HepG2 (cell line): Measurements from ENCODE around the gene GJA3. TPM values are rescaled to one million over a fixed set of nuclear protein-coding genes. Genes with fewer than 3 reads are reported as not detected.
A peak's percentile ranks its signal among the peaks of the same experiment; 100 is the strongest.

Experiments used
- ATAC-seq: fragments of 200-7000 bp; cut with Tn5 transposase; 3 replicates; pipeline ENCODE4 v1.9.1; 2020; ENCODE audit warnings: mild to moderate bottlenecking, moderate library complexity
- BruUV-seq: library from RNA; stranded (reverse); fragments of 400-500 nt; replicated peaks from 2 replicates; lab custom pipeline; 2021; lab: Mats Ljungman, UMichigan
- CTCF ChIA-PET: fragments of 300-600 bp; formaldehyde crosslinking; extraction: SDS; loops from one replicate; lab custom pipeline; 2021; ENCODE audit warnings: low total read pairs, inconsistent platforms, low intra/inter-chr PET ratio; lab: Yijun Ruan, JAX
- POLR2A ChIA-PET: fragments of 350-600 bp; sonication (Branson Sonifier 250); formaldehyde crosslinking; loops from one replicate; lab custom pipeline; 2020; ENCODE audit warnings: antibody characterized with exemption, inconsistent platforms; lab: Yijun Ruan, JAX
- DNase-seq: peaks from one replicate; pipeline ENCODE4 v3.0.0-alpha.2; 2015; ENCODE audit warnings: low spot score
- FAIRE-seq: peaks from 3 replicates; lab custom pipeline; 2011; peaks lifted over from hg19 to GRCh38; lab: Jason Lieb, UNC
- H2AFZ ChIP-seq: one replicate; pipeline ENCODE4 v1.6.1; 2011; ENCODE audit warnings: low read length, inconsistent platforms
- H3K27ac ChIP-seq: fragments of 300-600 bp; 3 replicates; pipeline ENCODE4 v1.8.0; 2011; ENCODE audit warnings: mixed run types, mild to moderate bottlenecking, mixed read lengths, low read length, inconsistent platforms; ENCODE audit not compliant: insufficient read depth; ENCODE audit errors: extremely low read length
- H3K27me3 ChIP-seq, 2 experiments: fragments of 200-600 bp in 1 of 2; 2 replicates in 1 of 2; 3 replicates in 1 of 2; pipeline versions ENCODE4 v1.6.0 to v1.8.0; 2011; ENCODE audit warnings: low read length in 2 of 2, mild to moderate bottlenecking in 2 of 2, moderate library complexity in 2 of 2, inconsistent platforms in 1 of 2; ENCODE audit not compliant: insufficient read depth in 2 of 2, control insufficient read depth in 1 of 2
- H3K36me3 ChIP-seq, 2 experiments: fragments of 200-600 bp in 1 of 2; replicated peaks in 1 of 2; 2 replicates in 1 of 2; 3 replicates in 1 of 2; pipeline versions ENCODE4 v1.5.1 to v1.8.0; 2011; ENCODE audit warnings: low read length in 2 of 2, inconsistent platforms in 1 of 2; ENCODE audit not compliant: insufficient read depth in 2 of 2, control insufficient read depth in 1 of 2
- H3K4me1 ChIP-seq: 2 replicates; pipeline ENCODE4 v1.5.1; 2012; ENCODE audit warnings: low read length, inconsistent platforms; ENCODE audit not compliant: insufficient read depth
- H3K4me2 ChIP-seq: 2 replicates; pipeline ENCODE4 v1.6.0; 2011; ENCODE audit warnings: low read depth, low read length, inconsistent platforms
- H3K4me3 ChIP-seq, 3 experiments: fragments of 200-600 bp in 1 of 3; sonication (generic), shearing (Covaris generic) in 1 of 3; replicated peaks in 1 of 3; 2 replicates each; pipeline ENCODE4 v1.5.1; 2011 to 2016; ENCODE audit warnings: low read length in 3 of 3, inconsistent platforms in 2 of 3, low read depth in 2 of 3, mild to moderate bottlenecking in 2 of 3, control low read depth in 1 of 3, mixed read lengths in 1 of 3; ENCODE audit not compliant: insufficient read depth in 1 of 3
- H3K79me2 ChIP-seq: one replicate; pipeline ENCODE4 v1.6.1; 2011; ENCODE audit warnings: low read length, inconsistent platforms; ENCODE audit not compliant: insufficient read depth
- H3K9ac ChIP-seq: 2 replicates; pipeline ENCODE4 v1.6.0; 2011; ENCODE audit warnings: mild to moderate bottlenecking, low read depth, low read length, inconsistent platforms; ENCODE audit not compliant: insufficient read depth
- H3K9me3 ChIP-seq: 2 replicates; pipeline ENCODE4 v1.5.1; 2012; ENCODE audit warnings: mild to moderate bottlenecking, low read length
- H4K20me1 ChIP-seq: 2 replicates; pipeline ENCODE4 v1.6.0; 2011; ENCODE audit warnings: inconsistent platforms, mild to moderate bottlenecking, low read length, moderate library complexity; ENCODE audit not compliant: insufficient read depth
- BRCA1 ChIP-seq: sonication (generic); formaldehyde crosslinking; IDR thresholded peaks from 2 replicates; pipeline ENCODE4 v1.4.0; 2020; ENCODE audit warnings: missing genetic modification reagents
- FIP1L1 ChIP-seq: fragments of 200-400 bp; formaldehyde crosslinking; IDR thresholded peaks from 2 replicates; pipeline ENCODE4 v1.6.1; 2018; ENCODE audit warnings: low read depth, mild to moderate bottlenecking, low read length, moderate library complexity, borderline replicate concordance; ENCODE audit not compliant: insufficient read depth
- HHEX ChIP-seq: IDR thresholded peaks from 2 replicates; pipeline ENCODE4 v1.6.1; 2016; ENCODE audit warnings: control low read depth
- KMT2A ChIP-seq: sonication (generic); formaldehyde crosslinking; IDR thresholded peaks from 2 replicates; pipeline ENCODE4 v1.4.0; 2020; ENCODE audit warnings: missing genetic modification reagents
- MXD4 ChIP-seq: IDR thresholded peaks from 2 replicates; pipeline ENCODE4 v1.6.1; 2016; ENCODE audit warnings: mild to moderate bottlenecking, missing biosample characterization, missing genetic modification reagents
- RXRA ChIP-seq: sonication (generic); formaldehyde crosslinking; IDR thresholded peaks from 2 replicates; pipeline ENCODE4 v1.5.1; 2020; ENCODE audit warnings: missing genetic modification reagents
- ZBTB7A ChIP-seq: sonication (generic); formaldehyde crosslinking; IDR thresholded peaks from 2 replicates; pipeline ENCODE4 v1.8.0; 2022; ENCODE audit warnings: mild to moderate bottlenecking, missing genetic modification reagents
- ZNF570 ChIP-seq: sonication (generic); formaldehyde crosslinking; IDR thresholded peaks from 2 replicates; pipeline ENCODE4 v1.4.0; 2020; ENCODE audit warnings: mild to moderate bottlenecking, missing genetic modification reagents, borderline replicate concordance
- ZNF704 ChIP-seq: sonication (generic); formaldehyde crosslinking; IDR thresholded peaks from 2 replicates; pipeline ENCODE4 v1.8.1; 2023; ENCODE audit warnings: mild to moderate bottlenecking, inconsistent platforms, moderate library complexity, missing genetic modification reagents, borderline replicate concordance
- ZNF788 ChIP-seq: sonication (generic); formaldehyde crosslinking; IDR thresholded peaks from 2 replicates; pipeline ENCODE4 v1.5.0; 2020; ENCODE audit warnings: mild to moderate bottlenecking, missing genetic modification reagents, borderline replicate concordance
- WGBS: methylation state at CpG from one replicate; pipeline ENCODE4 v1.1.6; 2017; ENCODE audit warnings: low lambda C conversion rate; 5-methylcytosine and 5-hydroxymethylcytosine counted together
- in situ Hi-C: cut with HindIII; loops from 2 replicates; pipeline ENCODE4 v1.10.0; 2017; ENCODE audit warnings: low pct_unique_long_range_greater_than_20kb; ENCODE audit not compliant: extremely low pct_ligation_motif_present
- intact Hi-C: fragments of 100-400 bp; cut with micrococcal nuclease; formaldehyde crosslinking; loops from one replicate; pipeline ENCODE4 v1.10.0; 2022; ENCODE audit not compliant: unreplicated experiment
- polyA plus RNA-seq, 8 experiments: library from polyadenylated mRNA; depleted of rRNA in 3 of 8; stranded (reverse) in 7 of 8; unstranded in 1 of 8; fragments of >200 nt; fragmentation: Illumina TruSeq in 4 of 8; extraction: Trizol in 4 of 8; gene quantifications; 2 replicates each; pipeline versions ENCODE4 v1.2.1 to v1.2.3, GENCODE V29; 2011 to 2016; ENCODE audit warnings: low read depth in 4 of 8, missing spikeins in 1 of 8, mixed read lengths in 1 of 8; ENCODE audit not compliant: insufficient read depth in 1 of 8
- total RNA-seq, 5 experiments: library from RNA; depleted of rRNA; stranded (reverse); fragments of >200 nt; fragmentation: Illumina TruSeq; extraction: Trizol; gene quantifications; 2 replicates each; pipeline ENCODE4 v1.2.3, GENCODE V29; 2016; ENCODE audit warnings: low read depth in 1 of 5
- TF ChIP-seq, protein P1 (sequence below): sonication (generic); formaldehyde crosslinking; IDR thresholded peaks from 2 replicates; pipeline ENCODE4 v1.5.0; 2020; ENCODE audit warnings: mild to moderate bottlenecking, missing genetic modification reagents, borderline replicate concordance
- TF ChIP-seq, protein P2 (sequence below): sonication (generic); formaldehyde crosslinking; IDR thresholded peaks from 2 replicates; pipeline ENCODE4 v1.8.0; 2023; ENCODE audit warnings: mild to moderate bottlenecking, missing genetic modification reagents

Gene GJA3
- total and polyA plus RNA-seq, 2 of the 13 experiments (the other 11 are each of a cell fraction or from before 2014, with no cell fraction given) = 0.04 TPM

GRCh38 chr13:20161275-20161950, 561 bp upstream of the GJA3 start:
- H3K4me2 ChIP-seq = no peak overlapping the region
- H2AFZ ChIP-seq = no peak overlapping the region
- peak overlapping the region in 1 of 3 experiments; percentile 52; a peak in 1 of 6 replicates for H3K4me3 ChIP-seq
- ATAC-seq (no peak), DNase-seq (no peak), FAIRE-seq (no peak)
- POLR2A ChIA-PET = interaction anchor here (1.6 kb wide), 1 partner anchor 41 kb away, joined by 3 read pairs; no protein-coding TSS in a partner anchor
- H3K9me3 ChIP-seq = no peaks in the 10 kb centered on the region
- H3K27me3 ChIP-seq = peaks cover 0 to 22% of the 10 kb centered on the region in 2 experiments; a peak in 2 of 5 replicates
- H3K79me2 ChIP-seq = no peaks in the 10 kb centered on the region
- CTCF ChIA-PET = no interaction called here
- 90% methylated on average over 62 of the region's 79 CpGs for WGBS
- H3K36me3 ChIP-seq = no peaks in the 10 kb centered on the region
- in situ Hi-C loops = no loop called here
- TF ChIP-seq ZBTB7A (CRISPR knock-in tag) (no peak), ZNF788 (CRISPR knock-in tag) (no peak), FIP1L1 (no peak), MXD4 (no peak), BRCA1 (CRISPR knock-in tag) (no peak), RXRA (CRISPR knock-in tag) (no peak), HHEX (CRISPR knock-in tag) (no peak), ZNF570 (CRISPR knock-in tag) (no peak), ZNF704 (CRISPR knock-in tag) (no peak), KMT2A (CRISPR knock-in tag) (no peak)
- TF ChIP-seq, protein P1, sequence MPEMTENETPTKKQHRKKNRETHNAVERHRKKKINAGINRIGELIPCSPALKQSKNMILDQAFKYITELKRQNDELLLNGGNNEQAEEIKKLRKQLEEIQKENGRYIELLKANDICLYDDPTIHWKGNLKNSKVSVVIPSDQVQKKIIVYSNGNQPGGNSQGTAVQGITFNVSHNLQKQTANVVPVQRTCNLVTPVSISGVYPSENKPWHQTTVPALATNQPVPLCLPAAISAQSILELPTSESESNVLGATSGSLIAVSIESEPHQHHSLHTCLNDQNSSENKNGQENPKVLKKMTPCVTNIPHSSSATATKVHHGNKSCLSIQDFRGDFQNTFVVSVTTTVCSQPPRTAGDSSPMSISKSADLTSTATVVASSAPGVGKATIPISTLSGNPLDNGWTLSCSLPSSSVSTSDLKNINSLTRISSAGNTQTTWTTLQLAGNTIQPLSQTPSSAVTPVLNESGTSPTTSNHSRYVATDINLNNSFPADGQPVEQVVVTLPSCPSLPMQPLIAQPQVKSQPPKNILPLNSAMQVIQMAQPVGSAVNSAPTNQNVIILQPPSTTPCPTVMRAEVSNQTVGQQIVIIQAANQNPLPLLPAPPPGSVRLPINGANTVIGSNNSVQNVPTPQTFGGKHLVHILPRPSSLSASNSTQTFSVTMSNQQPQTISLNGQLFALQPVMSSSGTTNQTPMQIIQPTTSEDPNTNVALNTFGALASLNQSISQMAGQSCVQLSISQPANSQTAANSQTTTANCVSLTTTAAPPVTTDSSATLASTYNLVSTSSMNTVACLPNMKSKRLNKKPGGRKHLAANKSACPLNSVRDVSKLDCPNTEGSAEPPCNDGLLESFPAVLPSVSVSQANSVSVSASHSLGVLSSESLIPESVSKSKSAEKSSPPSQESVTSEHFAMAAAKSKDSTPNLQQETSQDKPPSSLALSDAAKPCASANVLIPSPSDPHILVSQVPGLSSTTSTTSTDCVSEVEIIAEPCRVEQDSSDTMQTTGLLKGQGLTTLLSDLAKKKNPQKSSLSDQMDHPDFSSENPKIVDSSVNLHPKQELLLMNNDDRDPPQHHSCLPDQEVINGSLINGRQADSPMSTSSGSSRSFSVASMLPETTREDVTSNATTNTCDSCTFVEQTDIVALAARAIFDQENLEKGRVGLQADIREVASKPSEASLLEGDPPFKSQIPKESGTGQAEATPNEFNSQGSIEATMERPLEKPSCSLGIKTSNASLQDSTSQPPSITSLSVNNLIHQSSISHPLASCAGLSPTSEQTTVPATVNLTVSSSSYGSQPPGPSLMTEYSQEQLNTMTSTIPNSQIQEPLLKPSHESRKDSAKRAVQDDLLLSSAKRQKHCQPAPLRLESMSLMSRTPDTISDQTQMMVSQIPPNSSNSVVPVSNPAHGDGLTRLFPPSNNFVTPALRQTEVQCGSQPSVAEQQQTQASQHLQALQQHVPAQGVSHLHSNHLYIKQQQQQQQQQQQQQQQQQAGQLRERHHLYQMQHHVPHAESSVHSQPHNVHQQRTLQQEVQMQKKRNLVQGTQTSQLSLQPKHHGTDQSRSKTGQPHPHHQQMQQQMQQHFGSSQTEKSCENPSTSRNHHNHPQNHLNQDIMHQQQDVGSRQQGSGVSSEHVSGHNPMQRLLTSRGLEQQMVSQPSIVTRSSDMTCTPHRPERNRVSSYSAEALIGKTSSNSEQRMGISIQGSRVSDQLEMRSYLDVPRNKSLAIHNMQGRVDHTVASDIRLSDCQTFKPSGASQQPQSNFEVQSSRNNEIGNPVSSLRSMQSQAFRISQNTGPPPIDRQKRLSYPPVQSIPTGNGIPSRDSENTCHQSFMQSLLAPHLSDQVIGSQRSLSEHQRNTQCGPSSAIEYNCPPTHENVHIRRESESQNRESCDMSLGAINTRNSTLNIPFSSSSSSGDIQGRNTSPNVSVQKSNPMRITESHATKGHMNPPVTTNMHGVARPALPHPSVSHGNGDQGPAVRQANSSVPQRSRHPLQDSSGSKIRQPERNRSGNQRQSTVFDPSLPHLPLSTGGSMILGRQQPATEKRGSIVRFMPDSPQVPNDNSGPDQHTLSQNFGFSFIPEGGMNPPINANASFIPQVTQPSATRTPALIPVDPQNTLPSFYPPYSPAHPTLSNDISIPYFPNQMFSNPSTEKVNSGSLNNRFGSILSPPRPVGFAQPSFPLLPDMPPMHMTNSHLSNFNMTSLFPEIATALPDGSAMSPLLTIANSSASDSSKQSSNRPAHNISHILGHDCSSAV (CRISPR knock-in tag) = no peak
- TF ChIP-seq, protein P2, sequence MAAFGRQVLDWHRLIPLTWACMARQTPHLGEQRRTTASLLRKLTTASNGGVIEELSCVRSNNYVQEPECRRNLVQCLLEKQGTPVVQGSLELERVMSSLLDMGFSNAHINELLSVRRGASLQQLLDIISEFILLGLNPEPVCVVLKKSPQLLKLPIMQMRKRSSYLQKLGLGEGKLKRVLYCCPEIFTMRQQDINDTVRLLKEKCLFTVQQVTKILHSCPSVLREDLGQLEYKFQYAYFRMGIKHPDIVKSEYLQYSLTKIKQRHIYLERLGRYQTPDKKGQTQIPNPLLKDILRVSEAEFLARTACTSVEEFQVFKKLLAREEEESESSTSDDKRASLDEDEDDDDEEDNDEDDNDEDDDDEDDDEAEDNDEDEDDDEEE = no peak
- H3K4me1 ChIP-seq = peaks cover 17% of the 10 kb centered on the region
- no TSS peak for BruUV-seq
- no peak overlapping the region for H3K9ac ChIP-seq
- H4K20me1 ChIP-seq = no peaks in the 10 kb centered on the region
- H3K27ac ChIP-seq = no peak overlapping the region
- intact Hi-C loops = loop anchor here (5.0 kb wide), 2 partner anchors 179 to 199 kb away; no protein-coding TSS in a partner anchor
